CD14-positive monocyte (primary cell): Measurements from ENCODE around the gene ME1. TPM values are rescaled to one million over a fixed set of nuclear protein-coding genes. Genes with fewer than 3 reads are reported as not detected.
"Not testable (repeated sequence)": the region's sequence is repeated elsewhere in the genome, so short reads cannot be mapped to it uniquely, and the experiment has no call there.

Experiments
- DNase-seq, 3 donors: peaks; one replicate each; pipeline ENCODE4 v3.0.0-alpha.2; 2011 to 2022
- H2AFZ ChIP-seq: 2 replicates; pipeline ENCODE4 v1.6.0; 2012; ENCODE audit warnings: mild to moderate bottlenecking, low read depth, low read length, inconsistent platforms; ENCODE audit not compliant: insufficient read depth, poor library complexity, severe bottlenecking
- H3K27ac ChIP-seq, 2 donors: 1 replicate in 1 of 2; 2 replicates in 1 of 2; pipeline ENCODE4 v1.5.1; 2012 to 2013; ENCODE audit warnings: low read length in 2 of 2, control low read depth in 1 of 2, inconsistent platforms in 1 of 2, low read depth in 1 of 2, mild to moderate bottlenecking in 1 of 2
- H3K27me3 ChIP-seq, 2 donors: one replicate each; pipeline versions ENCODE4 v1.6.0 to v1.6.1; 2011 to 2013; ENCODE audit warnings: low read length in 2 of 2; ENCODE audit not compliant: control insufficient read depth in 2 of 2, insufficient read depth in 2 of 2
- H3K36me3 ChIP-seq, 2 donors: replicated peaks in 1 of 2; 1 replicate in 1 of 2; 2 replicates in 1 of 2; pipeline versions ENCODE4 v1.5.1 to v1.6.1; 2012 to 2013; ENCODE audit warnings: low read length in 2 of 2, control low read depth in 1 of 2, inconsistent platforms in 1 of 2, mild to moderate bottlenecking in 1 of 2; ENCODE audit not compliant: insufficient read depth in 2 of 2, control insufficient read depth in 1 of 2
- H3K4me1 ChIP-seq, 2 donors: 1 replicate in 1 of 2; 2 replicates in 1 of 2; pipeline versions ENCODE4 v1.5.1 to v1.6.1; 2012 to 2013; ENCODE audit warnings: low read length in 2 of 2, control low read depth in 1 of 2, inconsistent platforms in 1 of 2, mild to moderate bottlenecking in 1 of 2, moderate library complexity in 1 of 2; ENCODE audit not compliant: insufficient read depth in 2 of 2, control insufficient read depth in 1 of 2
- H3K4me2 ChIP-seq: replicated peaks from 2 replicates; pipeline ENCODE3; 2012; ENCODE audit warnings: low read length, moderate library complexity, mild to moderate bottlenecking; ENCODE audit not compliant: poor library complexity, severe bottlenecking; ENCODE audit errors: extremely low read depth
- H3K4me3 ChIP-seq, 3 experiments: fragments of 200-600 bp in 1 of 3; sonication (generic) in 1 of 3; replicated peaks in 1 of 3; 1 replicate in 2 of 3; 2 replicates in 1 of 3; pipeline ENCODE4 v1.5.1; 2011 to 2013; ENCODE audit warnings: low read length in 3 of 3, mild to moderate bottlenecking in 3 of 3, control low read depth in 2 of 3, low read depth in 2 of 3, inconsistent platforms in 1 of 3, moderate library complexity in 1 of 3
- H3K79me2 ChIP-seq: 2 replicates; pipeline ENCODE4 v1.6.0; 2012; ENCODE audit warnings: mild to moderate bottlenecking, control low read depth, inconsistent platforms, low read length, moderate library complexity; ENCODE audit not compliant: insufficient read depth
- H3K9ac ChIP-seq: 2 replicates; pipeline ENCODE4 v1.6.0; 2017; ENCODE audit warnings: low read length, mild to moderate bottlenecking; ENCODE audit not compliant: insufficient read depth, poor library complexity, severe bottlenecking
- H3K9me3 ChIP-seq, 2 donors: replicated peaks in 1 of 2; 1 replicate in 1 of 2; 2 replicates in 1 of 2; pipeline versions ENCODE4 v1.5.1 to v1.6.1; 2012 to 2013; ENCODE audit warnings: low read length in 2 of 2, control low read depth in 1 of 2; ENCODE audit not compliant: control insufficient read depth in 1 of 2, insufficient read depth in 1 of 2
- H4K20me1 ChIP-seq: 2 replicates; pipeline ENCODE4 v1.6.0; 2012; ENCODE audit warnings: mild to moderate bottlenecking, low read length, control low read depth, moderate library complexity; ENCODE audit not compliant: insufficient read depth
- H3K27ac Mint-ChIP-seq, 7 donors: one replicate each; pipeline ENCODE4 v1.8.0; 2020; ENCODE audit warnings: mild to moderate bottlenecking in 7 of 7, mixed read lengths in 7 of 7, moderate library complexity in 6 of 7, inconsistent platforms in 2 of 7
- H3K27me3 Mint-ChIP-seq, 3 donors: one replicate each; pipeline ENCODE4 v1.8.0; 2021 to 2022; ENCODE audit warnings: low read depth in 3 of 3, mild to moderate bottlenecking in 3 of 3, mixed read lengths in 3 of 3, moderate library complexity in 3 of 3, inconsistent platforms in 1 of 3
- H3K36me3 Mint-ChIP-seq, 2 donors: one replicate each; pipeline ENCODE4 v1.8.0; 2020; ENCODE audit warnings: mixed read lengths in 2 of 2, inconsistent platforms in 1 of 2, mild to moderate bottlenecking in 1 of 2
- H3K4me1 Mint-ChIP-seq: one replicate; pipeline ENCODE4 v1.8.0; 2020; ENCODE audit warnings: mild to moderate bottlenecking, mixed read lengths
- H3K4me3 Mint-ChIP-seq, 2 donors: one replicate each; pipeline ENCODE4 v1.8.0; 2020; ENCODE audit warnings: mild to moderate bottlenecking in 2 of 2, mixed read lengths in 2 of 2, moderate library complexity in 1 of 2
- H3K9me3 Mint-ChIP-seq, 7 donors: one replicate each; pipeline ENCODE4 v1.8.0; 2020 to 2022; ENCODE audit warnings: mixed read lengths in 7 of 7, mild to moderate bottlenecking in 6 of 7, moderate library complexity in 6 of 7, inconsistent platforms in 2 of 7
- WGBS: methylation state at CpG from one replicate; pipeline ENCODE4 v1.1.5; 2013; ENCODE audit warnings: missing lambda C conversion rate; ENCODE audit not compliant: insufficient coverage; 5-methylcytosine and 5-hydroxymethylcytosine counted together
- intact Hi-C, 2 donors: fragments of 100-400 bp; cut with micrococcal nuclease; formaldehyde crosslinking; loops; one replicate each; pipeline versions ENCODE4 v1.15.0 to v1.15.1; 2023
- polyA plus RNA-seq, 3 donors: library from polyadenylated mRNA; depleted of rRNA in 1 of 3; unstranded in 2 of 3; stranded (reverse) in 1 of 3; fragments of 300-500 nt in 2 of 3; fragments of >200 nt in 1 of 3; fragmentation: Illumina TruSeq in 2 of 3; gene quantifications; 1 replicate in 2 of 3; 2 replicates in 1 of 3; pipeline ENCODE4 v1.2.3, GENCODE V29; 2012 to 2021
- TF ChIP-seq, protein P1 (sequence below): fragments of 200-600 bp; IDR thresholded peaks from one replicate; pipeline ENCODE4 v1.8.0; 2022; ENCODE audit warnings: antibody characterized with exemption, mild to moderate bottlenecking

ME1 gene
- polyA plus RNA-seq, 3 donors = 1.3 to 4.0 (median 2.1) TPM

GRCh38 chr6:83257791-83258190 lies 173.1 kb downstream of the ME1 start:
- Histone ChIP-seq H3K4me2 (no peak overlapping the region), H3K36me3 (no peaks in the 10 kb centered on the region), H3K27me3 (no peaks in the 10 kb centered on the region), H3K4me3 (no peak overlapping the region), H3K9me3 (no peaks in the 10 kb centered on the region), H3K4me1 (no peaks in the 10 kb centered on the region), H3K9ac (no peak overlapping the region), H4K20me1 (no peaks in the 10 kb centered on the region), H3K79me2 (no peaks in the 10 kb centered on the region), H3K27ac (no peak overlapping the region), H2AFZ (no peak overlapping the region)
- no peaks in the 10 kb centered on the region for H3K36me3 Mint-ChIP-seq
- H3K9me3 Mint-ChIP-seq = peaks cover 0 to 4% (median 2%) of the 10 kb centered on the region in 7 donors
- H3K27ac Mint-ChIP-seq = no peak overlapping the region
- no CpG with 5 or more reads among the region's 3 CpGs for WGBS
- no peaks in the 10 kb centered on the region for H3K4me1 Mint-ChIP-seq
- TF ChIP-seq, protein P1, sequence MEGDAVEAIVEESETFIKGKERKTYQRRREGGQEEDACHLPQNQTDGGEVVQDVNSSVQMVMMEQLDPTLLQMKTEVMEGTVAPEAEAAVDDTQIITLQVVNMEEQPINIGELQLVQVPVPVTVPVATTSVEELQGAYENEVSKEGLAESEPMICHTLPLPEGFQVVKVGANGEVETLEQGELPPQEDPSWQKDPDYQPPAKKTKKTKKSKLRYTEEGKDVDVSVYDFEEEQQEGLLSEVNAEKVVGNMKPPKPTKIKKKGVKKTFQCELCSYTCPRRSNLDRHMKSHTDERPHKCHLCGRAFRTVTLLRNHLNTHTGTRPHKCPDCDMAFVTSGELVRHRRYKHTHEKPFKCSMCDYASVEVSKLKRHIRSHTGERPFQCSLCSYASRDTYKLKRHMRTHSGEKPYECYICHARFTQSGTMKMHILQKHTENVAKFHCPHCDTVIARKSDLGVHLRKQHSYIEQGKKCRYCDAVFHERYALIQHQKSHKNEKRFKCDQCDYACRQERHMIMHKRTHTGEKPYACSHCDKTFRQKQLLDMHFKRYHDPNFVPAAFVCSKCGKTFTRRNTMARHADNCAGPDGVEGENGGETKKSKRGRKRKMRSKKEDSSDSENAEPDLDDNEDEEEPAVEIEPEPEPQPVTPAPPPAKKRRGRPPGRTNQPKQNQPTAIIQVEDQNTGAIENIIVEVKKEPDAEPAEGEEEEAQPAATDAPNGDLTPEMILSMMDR = no peak
- H3K27me3 Mint-ChIP-seq = peaks cover 0 to 2% (median 0%) of the 10 kb centered on the region in 3 donors
- intact Hi-C loops = no loop called here
- DNase-seq = no peak
- H3K4me3 Mint-ChIP-seq = no peak overlapping the region

DNA sequence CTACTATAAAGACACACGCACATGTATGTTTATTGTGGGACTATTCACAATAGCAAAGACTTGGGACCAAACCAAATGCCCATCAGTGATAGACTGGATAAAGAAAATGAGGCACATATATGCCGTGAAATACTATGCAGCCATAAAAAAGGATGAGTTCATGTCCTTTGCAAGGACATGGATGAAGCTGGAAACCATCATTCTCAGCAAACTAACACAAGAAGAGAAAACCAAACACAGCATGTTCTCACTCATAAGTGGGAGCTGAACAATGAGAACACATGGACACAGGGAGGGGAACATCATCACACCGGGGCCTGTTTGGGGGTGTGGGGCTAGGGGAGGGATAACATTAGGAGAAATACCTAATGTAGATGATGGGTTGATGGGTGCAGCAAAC lies 174.1 kb downstream of the ME1 start:
- H3K4me1 ChIP-seq, H3K36me3 ChIP-seq, H2AFZ ChIP-seq, H3K4me2 ChIP-seq, H3K9me3 Mint-ChIP-seq, H3K4me3 Mint-ChIP-seq, H3K27ac ChIP-seq, H3K27me3 Mint-ChIP-seq, H4K20me1 ChIP-seq, H3K36me3 Mint-ChIP-seq, H3K27me3 ChIP-seq, H3K4me3 ChIP-seq, H3K4me1 Mint-ChIP-seq, H3K79me2 ChIP-seq, H3K9ac ChIP-seq, intact Hi-C loops, H3K9me3 ChIP-seq, DNase-seq: not testable (repeated sequence)
- peak overlapping the region in 1 of 7 donors; percentile 30 for H3K27ac Mint-ChIP-seq
- no CpG with 5 or more reads among the region's 3 CpGs for WGBS
